Activated CD4-positive, alpha-beta memory T cell treated with anti-CD3 and anti-CD28 coated beads, Interleukin-2, amount 10 ng/mL, durations not matched to agents 7 days and 5 days (primary cell): Measurements from ENCODE around the gene PTPRO. TPM values are rescaled to one million over a fixed set of nuclear protein-coding genes. Genes with fewer than 3 reads are reported as not detected.
"Not testable (repeated sequence)": the region's sequence is repeated elsewhere in the genome, so short reads cannot be mapped to it uniquely, and the experiment has no call there.

ENCODE experiments used
- CTCF ChIA-PET: fragments of 350-600 bp; sonication (Branson Sonifier 250); formaldehyde crosslinking; loops from one replicate; lab custom pipeline; 2021; ENCODE audit warnings: antibody characterized with exemption, inconsistent platforms; lab: Charles Lee
- POLR2A ChIA-PET: fragments of 350-600 bp; sonication (Branson Sonifier 250); formaldehyde crosslinking; loops from one replicate; lab custom pipeline; 2021; ENCODE audit warnings: antibody characterized with exemption; lab: Charles Lee
- DNase-seq: peaks from one replicate; pipeline ENCODE4 v3.0.0-alpha.2; 2020
- H3K27ac Mint-ChIP-seq: one replicate; pipeline ENCODE4 v1.8.0; 2021; ENCODE audit warnings: mild to moderate bottlenecking, mixed read lengths
- H3K27me3 Mint-ChIP-seq: one replicate; pipeline ENCODE4 v1.8.0; 2021; ENCODE audit warnings: mixed read lengths
- H3K36me3 Mint-ChIP-seq: one replicate; pipeline ENCODE4 v1.8.0; 2021; ENCODE audit warnings: low read depth, mixed read lengths
- H3K4me1 Mint-ChIP-seq: one replicate; pipeline ENCODE4 v1.8.0; 2021; ENCODE audit warnings: mixed read lengths
- H3K4me3 Mint-ChIP-seq: one replicate; pipeline ENCODE4 v1.8.0; 2021; ENCODE audit warnings: mild to moderate bottlenecking, mixed read lengths
- H3K9me3 Mint-ChIP-seq: one replicate; pipeline ENCODE4 v1.8.0; 2021; ENCODE audit warnings: mixed read lengths
- total RNA-seq, 2 experiments: library from RNA; stranded (reverse); gene quantifications; one replicate each; pipeline ENCODE4 v1.2.3, GENCODE V29; 2021

Gene PTPRO
- total RNA-seq, 2 experiments from 2014 or later: 1.5 to 2.5 TPM

DNA sequence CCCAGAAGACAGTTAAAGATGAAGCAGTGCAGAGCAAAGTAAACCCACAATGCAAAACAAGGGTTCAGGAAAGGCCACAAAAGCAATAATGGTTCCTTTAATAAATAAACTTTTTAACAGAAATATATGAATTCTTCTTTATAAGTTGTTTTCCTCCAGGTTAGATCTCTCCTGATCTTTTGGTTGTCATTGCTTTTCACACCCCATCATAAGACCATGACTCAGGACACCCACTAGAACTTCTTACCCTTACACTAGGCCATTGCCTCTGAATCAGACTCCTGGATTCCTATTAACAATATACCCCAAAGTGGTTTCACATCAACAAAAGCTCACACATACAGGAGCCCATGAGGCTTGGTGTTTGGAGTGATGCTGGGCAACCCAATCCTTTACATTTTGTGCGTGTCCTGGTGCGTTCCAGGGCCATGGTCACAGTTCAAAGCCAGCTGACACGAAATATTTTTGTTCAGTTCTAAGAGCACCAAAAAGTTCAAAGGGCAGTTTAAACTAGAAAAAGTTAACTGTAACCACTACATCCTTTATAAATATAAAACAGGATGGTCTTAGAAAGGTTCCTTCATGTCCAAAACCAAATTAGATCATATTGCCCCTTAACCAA, 279.9 kb downstream of the PTPRO start:
- H3K4me3 Mint-ChIP-seq: no peak overlapping the region
- DNase-seq: no peak
- POLR2A ChIA-PET: no interaction called here
- H3K27me3 Mint-ChIP-seq: peaks cover 3% of the 10 kb centered on the region
- H3K4me1 Mint-ChIP-seq: no peaks in the 10 kb centered on the region
- H3K36me3 Mint-ChIP-seq: no peaks in the 10 kb centered on the region
- H3K9me3 Mint-ChIP-seq: no peaks in the 10 kb centered on the region
- no peak overlapping the region for H3K27ac Mint-ChIP-seq
- CTCF ChIA-PET: interaction anchor here (1.9 kb wide), 1 partner anchor 18 kb away, joined by 5 read pairs; no protein-coding TSS in a partner anchor

DNA sequence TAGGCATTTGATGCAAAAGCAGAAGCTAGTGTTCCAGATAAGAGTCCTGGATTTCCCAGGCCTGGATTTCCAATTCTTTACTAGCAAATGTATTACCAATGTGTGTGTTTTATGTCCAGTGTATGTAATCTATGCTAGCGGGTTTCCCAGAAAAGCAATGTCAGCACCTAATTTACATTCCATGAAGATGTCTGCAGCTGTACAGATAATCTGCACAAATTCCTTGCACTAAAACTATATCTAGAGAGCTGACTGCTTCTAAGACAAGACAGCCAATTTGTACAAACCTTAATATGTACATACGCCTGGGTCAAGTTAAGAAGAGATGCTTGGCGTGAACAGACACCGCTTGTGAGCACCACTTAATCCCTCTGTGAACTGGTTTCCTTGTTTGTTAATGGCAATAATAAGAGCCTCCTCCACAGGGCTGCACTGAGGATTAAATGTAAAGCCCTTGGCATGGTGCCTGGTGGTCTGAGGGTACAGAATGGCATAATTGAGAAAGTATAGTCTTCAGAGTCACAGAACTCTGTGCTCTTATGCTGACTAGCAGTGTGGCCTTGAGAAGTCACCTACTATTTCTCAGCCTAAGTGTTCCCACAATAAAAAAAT, 281.3 kb downstream of the PTPRO start:
- POLR2A ChIA-PET: no interaction called here
- DNase-seq: no peak
- H3K27ac Mint-ChIP-seq: no peak overlapping the region
- no peaks in the 10 kb centered on the region for H3K4me1 Mint-ChIP-seq
- H3K27me3 Mint-ChIP-seq: peaks cover 5% of the 10 kb centered on the region
- H3K4me3 Mint-ChIP-seq: no peak overlapping the region
- no peaks in the 10 kb centered on the region for H3K9me3 Mint-ChIP-seq
- no peaks in the 10 kb centered on the region for H3K36me3 Mint-ChIP-seq
- CTCF ChIA-PET: interaction anchor here (1.9 kb wide), 1 partner anchor 19 kb away, joined by 5 read pairs; no protein-coding TSS in a partner anchor

DNA sequence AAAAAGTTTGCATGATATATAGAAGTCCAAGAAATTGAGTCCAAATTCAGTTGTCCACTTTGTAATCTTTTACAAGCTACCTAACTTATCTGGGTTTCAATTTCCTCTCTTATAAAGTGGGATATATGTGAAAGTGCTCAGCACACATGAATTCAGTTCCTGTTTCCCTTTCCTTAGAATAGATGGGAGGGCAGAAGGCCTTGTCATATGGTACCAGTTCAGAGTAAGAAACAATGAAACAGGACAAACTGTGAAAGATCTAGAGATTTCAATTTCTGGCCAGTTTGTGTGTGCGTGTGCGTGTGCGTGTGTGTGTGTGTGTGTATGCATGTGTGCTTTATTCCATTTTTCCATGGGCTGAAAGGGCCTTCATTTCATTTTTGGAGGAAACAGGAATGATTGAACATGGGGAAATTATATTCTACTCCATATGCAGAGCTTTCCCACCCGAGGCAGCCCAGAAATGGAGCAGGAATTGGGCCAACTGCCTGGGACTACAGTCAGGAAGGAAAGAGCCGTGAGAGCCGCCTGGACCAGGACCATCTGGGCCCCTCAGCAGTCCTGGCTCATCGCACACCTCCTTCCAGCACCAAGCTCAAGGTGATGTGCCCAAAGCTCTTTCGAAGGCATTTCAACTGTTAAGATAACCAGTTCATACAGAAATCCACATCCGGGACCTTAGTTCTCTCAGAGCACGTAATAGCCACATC, 283.7 kb downstream of the PTPRO start:
- no peaks in the 10 kb centered on the region for H3K4me1 Mint-ChIP-seq
- DNase-seq: no peak
- H3K27me3 Mint-ChIP-seq: peaks cover 5% of the 10 kb centered on the region
- POLR2A ChIA-PET: no interaction called here
- no peaks in the 10 kb centered on the region for H3K36me3 Mint-ChIP-seq
- H3K4me3 Mint-ChIP-seq: no peak overlapping the region
- no peaks in the 10 kb centered on the region for H3K9me3 Mint-ChIP-seq
- CTCF ChIA-PET: no interaction called here
- no peak overlapping the region for H3K27ac Mint-ChIP-seq

DNA sequence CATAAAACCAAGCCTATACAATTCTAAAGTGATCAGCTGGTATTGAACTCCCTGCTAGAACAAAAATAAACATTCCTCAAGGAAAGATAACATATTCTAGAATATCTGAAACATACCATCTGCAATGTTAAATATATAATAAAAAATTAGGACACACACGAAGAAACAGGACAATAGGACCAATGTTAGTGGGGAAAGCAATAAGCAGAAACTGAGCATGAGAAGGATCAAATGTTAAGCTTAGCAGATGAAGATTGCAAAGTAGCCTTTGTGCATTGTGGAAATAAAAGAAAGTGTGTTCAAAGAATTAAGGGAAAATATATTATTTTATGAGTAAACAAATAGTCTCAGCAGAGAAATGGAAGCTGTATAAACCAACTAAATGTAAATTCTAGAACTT, 286.1 kb downstream of the PTPRO start:
- POLR2A ChIA-PET: no interaction called here
- Mint-ChIP-seq H3K4me1 (no peaks in the 10 kb centered on the region), H3K36me3 (no peaks in the 10 kb centered on the region), H3K27ac (no peak overlapping the region), H3K27me3 (peaks cover 8% of the 10 kb centered on the region), H3K9me3 (peaks cover 3% of the 10 kb centered on the region), H3K4me3 (no peak overlapping the region)
- CTCF ChIA-PET: interaction anchor here (0.6 kb wide), 1 partner anchor 387 kb away, joined by 3 read pairs; the partner anchor contains the start of gene RERG
- no peak for DNase-seq

- H3K4me1 Mint-ChIP-seq: no peaks in the 10 kb centered on the region
- CTCF ChIA-PET: no interaction called here
- H3K4me3 Mint-ChIP-seq: no peak overlapping the region
- H3K27me3 Mint-ChIP-seq: peaks cover 8% of the 10 kb centered on the region
- DNase-seq: no peak
- no peaks in the 10 kb centered on the region for H3K36me3 Mint-ChIP-seq
- POLR2A ChIA-PET: no interaction called here
- peaks cover 3% of the 10 kb centered on the region for H3K9me3 Mint-ChIP-seq
- H3K27ac Mint-ChIP-seq: no peak overlapping the region
These were observed 286.6 kb downstream of the PTPRO start for GRCh38 chr12:15608941-15609340.

DNA sequence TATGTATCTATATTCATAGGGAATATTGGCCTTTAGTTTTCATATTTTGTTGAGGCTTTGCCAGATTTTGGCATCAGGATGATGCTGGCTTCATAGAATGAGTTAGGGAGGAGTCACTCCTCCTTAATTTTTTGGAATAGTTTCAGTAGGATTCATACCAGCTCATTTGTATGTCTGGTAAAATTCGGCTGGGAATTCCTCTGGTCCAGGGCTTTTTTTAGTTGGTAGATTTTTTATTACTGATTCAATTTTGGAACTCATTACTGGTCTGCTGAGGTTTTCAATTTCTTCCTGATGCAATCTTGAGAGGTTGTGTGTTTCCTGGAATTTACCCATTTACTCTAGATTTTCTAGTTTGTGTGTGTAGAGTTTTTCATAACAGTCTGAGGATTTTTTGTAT, 291.7 kb downstream of the PTPRO start:
- Mint-ChIP-seq H3K9me3 (peaks cover 3% of the 10 kb centered on the region), H3K4me1 (no peaks in the 10 kb centered on the region), H3K27ac (no peak overlapping the region), H3K36me3 (no peaks in the 10 kb centered on the region), H3K27me3 (peaks cover 3% of the 10 kb centered on the region), H3K4me3 (no peak overlapping the region)
- no peak for DNase-seq
- CTCF ChIA-PET: no interaction called here
- POLR2A ChIA-PET: no interaction called here

DNA sequence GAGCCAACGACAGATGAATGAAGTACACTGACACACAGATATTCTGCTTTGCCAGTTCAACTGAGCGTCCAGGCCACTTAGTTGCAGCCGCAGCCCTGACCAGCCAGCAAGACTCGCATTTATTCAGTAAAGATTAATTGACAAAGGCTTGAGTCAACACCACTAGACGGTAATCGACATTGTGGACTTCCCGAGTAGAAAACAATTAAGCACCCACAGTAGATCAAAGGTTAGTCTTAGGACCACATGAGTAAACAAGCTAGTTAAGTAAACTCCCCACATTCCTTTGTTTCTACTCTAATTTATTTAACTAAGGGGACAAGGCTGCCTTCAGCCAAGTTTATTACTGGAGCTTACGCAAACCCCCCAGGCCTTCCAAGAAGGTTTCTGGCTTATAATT, 294.2 kb downstream of the PTPRO start:
- H3K4me1 Mint-ChIP-seq, H3K27me3 Mint-ChIP-seq, H3K36me3 Mint-ChIP-seq, POLR2A ChIA-PET, H3K4me3 Mint-ChIP-seq, DNase-seq, CTCF ChIA-PET, H3K9me3 Mint-ChIP-seq, H3K27ac Mint-ChIP-seq: not testable (repeated sequence)

GRCh38 chr12:15620741-15621539, 298.6 kb downstream of the PTPRO start:
- no peaks in the 10 kb centered on the region for H3K36me3 Mint-ChIP-seq
- no peaks in the 10 kb centered on the region for H3K27me3 Mint-ChIP-seq
- H3K4me3 Mint-ChIP-seq: no peak overlapping the region
- CTCF ChIA-PET: no interaction called here
- H3K4me1 Mint-ChIP-seq: no peaks in the 10 kb centered on the region
- no peak for DNase-seq
- H3K9me3 Mint-ChIP-seq: no peaks in the 10 kb centered on the region
- POLR2A ChIA-PET: no interaction called here
- no peak overlapping the region for H3K27ac Mint-ChIP-seq

- no peak for DNase-seq
- no peak overlapping the region for H3K4me3 Mint-ChIP-seq
- H3K9me3 Mint-ChIP-seq: no peaks in the 10 kb centered on the region
- H3K27ac Mint-ChIP-seq: no peak overlapping the region
- CTCF ChIA-PET: no interaction called here
- H3K36me3 Mint-ChIP-seq: no peaks in the 10 kb centered on the region
- POLR2A ChIA-PET: no interaction called here
- H3K4me1 Mint-ChIP-seq: no peaks in the 10 kb centered on the region
- H3K27me3 Mint-ChIP-seq: no peaks in the 10 kb centered on the region
These were observed 302.8 kb downstream of the PTPRO start for GRCh38 chr12:15625075-15625474.

GRCh38 chr12:15627995-15628945, 306.0 kb downstream of the PTPRO start:
- ChIA-PET CTCF (no interaction called here), POLR2A (interaction anchor here (1.2 kb wide), 1 partner anchor 127 kb away, joined by 3 read pairs; no protein-coding TSS in a partner anchor)
- H3K27me3 Mint-ChIP-seq: peaks cover 3% of the 10 kb centered on the region
- no peaks in the 10 kb centered on the region for H3K9me3 Mint-ChIP-seq
- no peak overlapping the region for H3K27ac Mint-ChIP-seq
- H3K4me3 Mint-ChIP-seq: no peak overlapping the region
- H3K36me3 Mint-ChIP-seq: no peaks in the 10 kb centered on the region
- no peak for DNase-seq
- H3K4me1 Mint-ChIP-seq: no peaks in the 10 kb centered on the region

DNA sequence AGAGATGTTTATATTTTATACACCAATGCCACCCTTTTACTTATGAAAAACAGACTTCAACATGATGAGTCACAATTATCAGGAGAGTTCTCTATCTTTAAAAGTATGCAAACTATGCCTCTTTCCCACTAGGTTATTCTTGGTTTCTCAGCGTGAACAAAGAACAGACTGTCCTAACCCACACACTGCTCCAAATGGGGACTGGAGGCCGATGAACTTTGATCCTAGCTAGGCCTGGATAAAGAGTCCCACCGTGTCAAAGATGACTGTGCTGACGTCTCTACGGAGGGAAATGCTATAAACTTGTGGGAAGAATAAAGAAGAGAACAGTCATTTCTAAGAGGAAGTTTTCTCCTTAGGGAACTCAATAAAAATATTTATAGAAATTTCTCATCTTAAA, 306.8 kb downstream of the PTPRO start:
- Mint-ChIP-seq H3K9me3 (no peaks in the 10 kb centered on the region), H3K27ac (no peak overlapping the region), H3K4me3 (no peak overlapping the region), H3K27me3 (peaks cover 3% of the 10 kb centered on the region), H3K36me3 (no peaks in the 10 kb centered on the region), H3K4me1 (no peaks in the 10 kb centered on the region)
- CTCF ChIA-PET: no interaction called here
- no peak for DNase-seq
- POLR2A ChIA-PET: no interaction called here

- no peak overlapping the region for H3K4me3 Mint-ChIP-seq
- no peak overlapping the region for H3K27ac Mint-ChIP-seq
- no peaks in the 10 kb centered on the region for H3K4me1 Mint-ChIP-seq
- CTCF ChIA-PET: no interaction called here
- POLR2A ChIA-PET: no interaction called here
- H3K36me3 Mint-ChIP-seq: no peaks in the 10 kb centered on the region
- DNase-seq: no peak
- H3K9me3 Mint-ChIP-seq: no peaks in the 10 kb centered on the region
- peaks cover 3% of the 10 kb centered on the region for H3K27me3 Mint-ChIP-seq
These were observed 307.5 kb downstream of the PTPRO start for GRCh38 chr12:15629761-15630160.
